NCI-H446 (cell line): ENCODE results near the gene MEIS2.

Experiments
- DNase-seq, 2 experiments: peaks; one replicate each; lab custom pipeline; 2025; lab: John Stamatoyannopoulos, UW

MEIS2 gene

GRCh38 chr15:37077623-37078351, 22.6 kb downstream of the MEIS2 start:
- no peak for DNase-seq

GRCh38 chr15:37076543-37076942, 23.8 kb downstream of the MEIS2 start:
- no peak for DNase-seq

GRCh38 chr15:37075777-37076176, 24.6 kb downstream of the MEIS2 start:
- DNase-seq: no peak

- DNase-seq: no peak
These were observed 28.2 kb downstream of the MEIS2 start for GRCh38 chr15:37072181-37072580.

- DNase-seq: no peak
These were observed 29.2 kb downstream of the MEIS2 start for GRCh38 chr15:37071134-37071533.

GRCh38 chr15:37070686-37071085, 29.7 kb downstream of the MEIS2 start:
- DNase-seq: no peak

- DNase-seq: no peak
These were observed 38.4 kb downstream of the MEIS2 start for GRCh38 chr15:37061996-37062395.

GRCh38 chr15:37059086-37059485, 41.3 kb downstream of the MEIS2 start:
- DNase-seq: no peak

- DNase-seq: no peak
These were observed 41.9 kb downstream of the MEIS2 start for GRCh38 chr15:37058316-37058985.

GRCh38 chr15:37057831-37058230, 42.5 kb downstream of the MEIS2 start:
- DNase-seq: no peak

- DNase-seq: no peak
These were observed 43.1 kb downstream of the MEIS2 start for GRCh38 chr15:37057256-37057655.

- DNase-seq: peak; percentile 14 to 63
These were observed 43.9 kb downstream of the MEIS2 start for GRCh38 chr15:37056177-37057121.

GRCh38 chr15:37055481-37055880, 44.9 kb downstream of the MEIS2 start:
- DNase-seq: no peak

- DNase-seq: no peak
These were observed 46.0 kb downstream of the MEIS2 start for GRCh38 chr15:37054336-37054735.

GRCh38 chr15:37053166-37053565, 47.2 kb downstream of the MEIS2 start:
- DNase-seq: no peak

- DNase-seq: no peak
These were observed 50.0 kb downstream of the MEIS2 start for GRCh38 chr15:37050345-37050744.

- DNase-seq: no peak
These were observed 53.3 kb downstream of the MEIS2 start for GRCh38 chr15:37046876-37047614.

GRCh38 chr15:37045859-37046740, 54.2 kb downstream of the MEIS2 start:
- no peak for DNase-seq

GRCh38 chr15:37044915-37045648, 55.3 kb downstream of the MEIS2 start:
- DNase-seq: no peak

GRCh38 chr15:37041836-37042235, 58.5 kb downstream of the MEIS2 start:
- no peak for DNase-seq
